ENCODE data around the gene ZFYVE27.

Gene ZFYVE27

DNA sequence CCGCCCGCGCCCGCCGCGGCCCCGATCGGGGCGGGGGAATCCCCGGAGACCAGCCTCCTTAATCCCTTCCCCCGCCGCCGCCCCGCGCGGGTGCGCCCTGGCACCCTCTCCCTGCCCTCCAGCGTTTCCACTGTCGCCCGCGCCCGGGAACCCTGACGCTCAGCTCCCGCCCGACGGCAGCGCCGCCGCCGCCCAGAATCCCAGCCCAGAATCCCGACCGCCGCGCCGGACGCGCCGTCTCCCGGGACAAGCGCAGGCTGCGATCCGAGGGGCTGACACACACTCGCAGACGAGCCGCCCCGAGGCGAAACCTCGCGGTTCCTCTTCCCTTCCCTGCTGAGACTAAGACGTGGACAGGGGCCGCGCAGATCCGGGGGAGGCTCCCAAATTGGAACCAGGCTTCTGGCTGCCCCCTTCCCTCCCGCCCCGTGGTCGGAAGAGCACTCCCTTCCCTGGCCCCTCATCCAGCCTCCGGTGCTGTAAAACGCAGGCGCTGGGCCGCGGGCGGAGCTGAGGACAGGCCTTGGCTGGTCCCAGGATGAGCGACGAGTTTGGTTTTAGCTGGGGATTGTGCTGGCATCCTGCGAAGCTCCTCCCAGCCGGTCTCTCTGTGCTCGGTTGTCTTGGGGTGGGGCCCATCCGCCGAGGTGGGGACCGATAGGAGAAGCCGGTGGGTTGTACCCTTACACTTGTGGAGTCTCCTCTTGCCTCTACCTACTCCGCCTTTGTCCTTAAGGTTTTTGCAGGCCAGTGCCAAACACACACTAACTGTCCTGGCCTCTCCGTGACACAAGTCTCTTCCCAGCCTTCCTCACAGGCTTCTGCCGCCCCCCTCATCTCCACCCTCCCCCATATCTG is 22.3 kb upstream of the ZFYVE27 start:
- DNase-seq (ENCODE audit: low read depth in 1 of 2, low spot score in 1 of 2): no peak

DNA sequence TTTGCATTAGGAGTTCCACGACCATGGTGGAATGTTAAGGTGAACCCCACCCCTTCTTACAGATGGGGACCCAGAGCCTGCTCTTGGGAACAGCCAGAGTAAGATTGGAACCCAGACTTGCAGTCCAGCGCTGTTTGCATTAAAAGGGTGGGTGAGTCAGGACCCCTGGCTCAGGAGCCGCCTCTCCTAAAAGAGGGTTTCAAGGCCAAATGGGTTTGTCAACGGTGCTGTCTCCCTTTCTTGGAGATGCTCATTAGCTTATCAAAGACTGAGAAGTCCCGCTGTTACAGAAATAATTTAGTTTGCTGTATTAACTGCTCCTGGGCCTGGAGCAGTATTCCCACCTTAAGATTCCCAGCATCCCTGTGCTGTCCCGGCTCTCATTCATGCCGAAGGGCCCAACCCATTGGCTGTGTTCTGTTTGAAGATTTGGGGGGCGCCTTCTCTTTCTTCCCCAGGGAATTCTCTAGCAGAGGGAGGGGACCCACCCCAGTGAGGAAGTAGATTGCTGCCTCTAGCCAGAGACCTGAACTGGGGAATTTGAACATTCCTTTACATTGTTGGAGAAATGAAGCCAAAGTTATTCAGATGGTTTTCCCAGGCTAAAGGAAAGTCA is 21.6 kb upstream of the ZFYVE27 start:
- DNase-seq (ENCODE audit: low read depth in 1 of 2, low spot score in 1 of 2): no peak

DNA sequence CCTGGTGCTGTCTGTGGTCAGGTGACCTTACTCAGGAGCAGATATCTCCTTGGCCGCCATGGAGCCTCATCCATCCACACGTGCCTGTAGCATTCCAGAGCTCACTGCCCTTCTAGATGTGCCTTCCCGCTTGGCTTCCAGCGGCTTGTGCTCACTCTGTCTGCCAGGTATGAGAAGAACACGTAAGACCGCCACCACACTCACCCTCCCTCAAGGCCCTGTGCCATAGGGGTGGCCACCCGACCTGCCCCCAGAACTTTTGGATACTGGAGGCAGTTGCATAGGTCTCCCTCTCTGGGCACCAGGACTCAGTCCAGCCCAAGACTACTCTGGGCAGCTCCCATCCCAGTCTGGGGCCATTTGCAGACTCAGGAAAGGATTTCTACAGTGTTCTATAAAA is 19.3 kb upstream of the ZFYVE27 start:
- DNase-seq (ENCODE audit: low read depth in 1 of 2, low spot score in 1 of 2): no peak

DNA sequence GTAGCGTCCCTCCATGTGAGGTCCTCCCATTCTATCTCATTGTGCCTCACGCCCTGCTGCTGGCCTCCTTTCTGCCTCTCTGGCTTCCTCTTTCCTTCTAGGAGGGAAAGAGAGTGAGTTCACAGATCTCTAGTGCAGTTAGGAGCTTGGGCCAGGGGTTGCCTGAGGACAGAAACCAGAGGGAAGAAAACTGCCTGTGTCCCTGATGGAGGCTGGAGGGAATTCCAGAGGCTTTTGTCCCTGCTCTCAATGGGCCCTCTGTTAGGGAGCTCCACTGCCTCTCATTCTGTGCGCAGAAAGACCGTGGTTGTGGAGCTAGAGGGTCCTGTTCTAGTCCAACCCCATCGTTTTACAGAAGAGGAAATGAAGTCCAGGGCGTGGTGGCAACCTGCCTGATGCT is 18.8 kb upstream of the ZFYVE27 start:
- DNase-seq (ENCODE audit: low read depth in 1 of 2, low spot score in 1 of 2): no peak

DNA sequence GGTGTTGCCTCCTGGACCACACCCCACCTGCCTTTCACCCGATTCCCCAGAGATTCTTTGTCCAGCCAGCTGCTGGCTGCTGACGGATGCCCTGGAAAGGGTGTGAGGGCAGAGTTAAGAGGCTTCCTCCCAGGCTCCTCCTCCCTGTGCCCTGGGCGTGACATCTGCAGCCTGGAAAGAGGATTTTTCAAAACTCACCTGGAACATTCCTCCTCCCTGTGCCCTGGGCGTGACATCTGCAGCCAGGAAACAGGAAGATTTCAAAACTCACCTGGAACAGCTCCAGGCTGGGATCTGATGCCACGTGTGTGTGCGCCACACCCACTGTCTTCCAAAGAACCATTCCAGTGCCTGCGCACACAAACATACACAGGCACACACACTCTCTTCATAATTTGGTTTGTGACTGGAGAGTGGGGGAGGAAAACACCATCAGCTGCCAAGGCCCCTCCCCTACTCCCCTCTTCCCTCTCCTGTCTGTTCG is 18.2 kb upstream of the ZFYVE27 start:
- no peak for DNase-seq (ENCODE audit: low read depth in 1 of 2, low spot score in 1 of 2)

DNA sequence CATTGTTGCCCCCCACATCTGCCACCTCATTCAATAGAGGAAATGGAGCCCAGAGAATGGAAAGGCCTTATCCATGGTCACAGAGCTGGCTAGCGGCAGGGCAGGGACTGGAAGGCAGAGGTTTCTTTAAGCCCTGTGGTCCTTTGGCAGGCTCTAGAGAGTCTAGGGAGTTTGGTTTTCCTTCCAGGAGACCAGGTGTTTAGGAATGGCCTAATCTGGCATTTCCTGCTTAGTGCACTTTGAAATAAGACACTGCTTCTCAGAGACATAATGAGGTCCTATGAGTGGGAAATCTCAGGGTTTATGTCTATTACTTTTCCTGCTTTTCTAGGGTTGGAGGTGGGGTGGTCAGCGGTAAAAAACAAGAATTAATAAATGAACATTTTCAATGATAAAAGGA is 17.3 kb upstream of the ZFYVE27 start:
- no peak for DNase-seq (ENCODE audit: low read depth in 1 of 2, low spot score in 1 of 2)

DNA sequence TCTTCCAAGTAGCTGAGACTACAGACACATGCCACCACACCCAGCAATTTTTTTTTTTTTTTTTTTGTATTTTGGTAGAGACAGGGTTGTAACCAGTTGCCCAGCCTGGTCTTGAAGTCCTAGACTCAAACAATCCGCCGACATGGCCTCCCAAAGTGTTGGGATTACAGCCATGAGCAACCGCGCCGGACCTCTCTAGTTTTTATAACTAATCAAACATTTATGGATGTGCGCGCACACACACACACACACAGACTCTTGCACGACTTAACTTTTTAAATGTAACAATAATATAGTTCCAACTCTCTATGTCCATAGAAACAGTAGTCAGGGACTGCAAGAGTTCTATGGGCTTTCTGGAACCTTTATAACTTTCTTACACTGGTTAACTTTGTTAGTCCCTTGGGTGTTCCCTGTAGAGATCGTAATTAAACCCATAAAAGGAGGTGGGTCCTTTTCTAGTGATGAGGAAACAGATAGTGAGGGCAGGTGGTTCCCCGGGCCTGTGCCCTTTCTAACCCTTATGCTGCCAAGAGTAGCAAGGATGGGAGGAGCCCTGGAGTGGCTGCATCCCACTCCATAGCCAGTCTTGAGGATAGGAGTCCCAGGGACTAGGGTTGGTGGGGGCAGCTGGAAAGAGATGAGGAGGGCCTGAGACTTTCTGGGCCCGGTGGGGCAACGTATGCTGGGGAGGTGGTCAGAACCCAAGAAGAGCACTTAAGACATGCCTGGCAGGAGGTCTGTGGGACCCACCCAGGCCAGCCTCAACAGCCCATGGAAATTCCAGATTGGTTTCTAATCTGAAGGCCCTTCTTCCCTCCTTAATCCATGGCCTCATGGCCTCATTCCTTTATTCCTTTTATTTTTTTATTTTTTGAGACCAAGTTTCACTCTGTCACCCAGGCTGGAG is 14.8 kb upstream of the ZFYVE27 start:
- DNase-seq (ENCODE audit: low read depth in 1 of 2, low spot score in 1 of 2): no peak

DNA sequence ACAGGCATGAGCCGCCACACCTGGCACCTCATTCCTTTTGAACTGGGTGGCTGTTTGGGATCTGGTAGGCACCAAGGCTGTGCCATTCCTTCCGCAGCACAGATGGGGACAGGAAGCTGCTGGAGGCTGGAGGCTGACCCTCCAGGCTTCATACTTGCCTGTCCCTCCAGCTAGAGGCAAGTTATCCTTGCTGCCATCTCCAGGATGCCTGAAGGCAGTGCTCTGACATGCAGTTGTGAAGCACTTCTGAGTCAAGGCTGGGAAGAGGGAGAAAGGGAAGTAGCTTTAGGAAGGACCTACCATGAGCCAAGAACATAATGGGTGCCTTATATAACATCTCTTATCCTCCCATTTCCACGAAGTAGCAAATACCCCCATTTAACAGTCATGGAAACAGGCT is 13.9 kb upstream of the ZFYVE27 start:
- no peak for DNase-seq (ENCODE audit: low read depth in 1 of 2, low spot score in 1 of 2)

DNA sequence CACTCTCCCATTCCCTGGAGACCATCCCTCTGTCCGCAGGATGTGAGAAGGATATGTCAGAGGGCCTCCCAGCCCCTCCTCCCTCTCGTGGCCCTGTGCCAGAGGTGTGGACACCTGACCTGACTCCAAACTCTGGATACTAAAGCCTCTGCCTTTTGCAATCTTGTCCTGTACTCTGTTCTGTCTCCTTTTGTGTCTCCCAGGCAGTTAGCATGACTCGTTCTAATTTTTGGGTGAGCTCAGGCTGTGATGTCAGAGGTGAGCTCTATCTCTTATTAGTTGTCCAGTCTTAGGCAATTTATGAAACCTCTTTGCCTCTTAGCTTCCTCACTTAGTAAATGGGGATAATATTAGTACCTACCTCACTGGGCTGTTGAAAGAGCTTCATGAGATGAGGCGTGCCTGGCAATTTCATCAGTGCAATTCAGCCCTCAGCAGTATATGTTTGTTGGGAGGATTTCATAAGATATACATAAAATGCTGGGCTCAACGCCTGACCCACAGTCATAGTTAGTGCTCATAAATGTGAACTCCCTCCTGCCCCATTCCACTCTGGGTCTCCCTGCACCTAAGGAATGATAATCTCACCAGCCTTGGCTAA is 12.5 kb upstream of the ZFYVE27 start:
- DNase-seq (ENCODE audit: low read depth in 1 of 2, low spot score in 1 of 2): no peak

DNA sequence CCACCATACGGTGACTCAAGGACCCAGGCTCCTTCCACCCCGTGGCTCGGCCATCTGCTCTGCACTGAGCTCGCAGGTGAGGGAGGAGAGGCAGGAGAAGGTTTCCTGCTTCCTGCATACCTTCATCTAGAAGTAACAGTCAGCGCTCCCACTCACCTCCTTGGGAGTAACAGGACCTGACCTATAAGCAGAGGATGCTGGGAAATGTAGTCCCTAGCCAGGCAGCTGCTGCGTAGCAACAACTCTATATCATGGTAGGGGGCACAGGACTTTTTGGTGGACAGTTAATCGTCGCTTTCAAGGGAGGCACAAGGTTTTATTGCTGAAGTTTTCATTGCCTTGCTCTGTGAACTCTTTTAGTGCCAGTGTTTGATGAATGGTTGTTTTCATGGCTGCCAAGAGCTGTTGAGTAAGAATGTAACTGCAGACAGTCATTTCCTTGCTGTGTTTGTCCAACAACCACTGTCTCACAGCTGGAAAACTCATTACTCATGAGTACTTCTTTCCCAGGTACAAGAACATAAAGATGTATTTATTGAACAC is 10.2 kb upstream of the ZFYVE27 start:
- DNase-seq (ENCODE audit: low read depth in 1 of 2, low spot score in 1 of 2): no peak

DNA sequence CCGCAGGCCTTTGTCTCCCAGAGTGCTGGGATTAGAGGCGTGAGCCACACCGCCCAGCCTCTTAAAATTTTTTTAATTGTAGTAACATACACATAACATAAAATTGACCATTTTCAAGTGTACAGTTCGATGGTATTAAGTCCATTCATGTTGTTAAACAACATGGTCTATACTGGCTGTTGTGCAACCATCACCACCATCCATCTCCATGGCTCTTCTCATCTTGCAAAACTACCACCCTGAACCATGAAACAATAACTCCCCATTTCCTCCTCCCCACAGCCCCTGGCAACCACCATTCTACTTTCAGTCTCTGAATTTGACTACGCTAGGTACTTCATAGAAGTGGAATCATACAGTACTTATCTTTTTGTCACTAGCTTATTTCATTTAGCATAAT is 7.9 kb upstream of the ZFYVE27 start:
- DNase-seq (ENCODE audit: low read depth in 1 of 2, low spot score in 1 of 2): no peak

DNA sequence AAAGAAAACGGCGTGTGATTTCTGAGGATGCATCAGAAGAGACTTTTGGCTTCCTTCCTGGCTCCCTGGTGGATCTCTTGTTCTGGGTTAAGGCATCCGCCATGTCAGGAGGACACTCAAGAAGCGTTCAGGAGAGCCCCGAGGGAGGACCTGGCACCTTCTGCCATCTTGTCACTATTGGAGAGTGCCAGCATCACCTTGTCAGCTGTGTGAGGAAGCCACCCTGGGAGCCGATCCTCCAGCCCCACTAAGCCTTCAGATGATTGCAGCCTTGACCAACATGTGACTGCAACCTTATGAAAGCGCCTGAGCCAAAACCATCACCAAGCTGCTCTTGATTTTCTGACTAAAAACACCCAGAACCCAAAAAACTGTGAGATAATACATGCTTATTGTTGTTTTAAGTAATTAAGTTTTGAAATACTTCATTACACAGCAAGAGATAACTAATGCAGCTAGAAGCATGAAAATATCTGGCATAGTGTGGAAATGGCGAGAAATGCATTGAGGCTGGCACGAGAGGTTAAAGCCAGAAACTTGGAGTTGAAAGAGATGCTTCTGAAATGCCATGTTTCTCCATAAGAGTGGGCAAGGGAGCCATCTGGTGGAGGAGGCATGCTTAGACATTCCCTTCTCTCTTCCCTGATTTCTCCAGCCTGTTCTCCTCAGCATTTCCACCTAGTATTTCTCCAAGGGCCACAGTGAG is 5.4 kb upstream of the ZFYVE27 start:
- peak; percentile 10 to 13 for DNase-seq (ENCODE audit: low read depth in 1 of 2, low spot score in 1 of 2)

DNA sequence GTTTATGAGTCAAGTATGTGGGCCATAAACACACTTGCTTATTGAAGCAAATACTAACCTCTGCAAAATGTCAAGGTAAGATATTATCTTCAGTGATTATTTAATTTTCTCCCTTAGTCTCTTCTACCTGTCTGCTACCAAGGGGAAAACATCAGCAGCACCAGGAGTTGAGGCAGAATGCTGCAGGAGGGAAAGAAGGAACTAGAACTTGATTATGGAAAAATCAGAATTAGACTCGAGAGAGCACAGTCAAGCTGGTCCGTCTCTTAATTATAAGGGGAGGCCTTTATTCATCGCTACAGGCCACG is 4.9 kb upstream of the ZFYVE27 start:
- DNase-seq (ENCODE audit: low read depth in 1 of 2, low spot score in 1 of 2): no peak

DNA sequence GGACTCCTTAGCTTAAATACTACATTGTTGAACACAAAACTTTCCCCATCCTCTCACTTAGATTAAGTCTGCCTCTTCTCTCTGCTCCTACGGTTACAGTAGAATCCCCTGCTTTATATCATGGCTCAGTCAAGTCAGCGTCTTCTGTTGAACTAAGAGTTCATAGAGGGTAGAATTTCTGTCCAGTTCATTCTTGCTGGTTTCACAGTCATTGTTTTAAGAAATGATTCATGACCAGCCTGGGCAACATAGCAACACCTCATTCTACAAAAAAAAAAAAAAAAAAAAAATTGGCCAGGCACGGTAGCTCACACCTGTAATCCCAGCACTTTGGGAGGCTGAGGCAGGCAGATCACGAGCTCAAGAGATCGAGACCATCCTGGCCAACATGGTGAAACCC is 3.7 kb upstream of the ZFYVE27 start:
- DNase-seq (ENCODE audit: low read depth in 1 of 2, low spot score in 1 of 2): no peak

DNA sequence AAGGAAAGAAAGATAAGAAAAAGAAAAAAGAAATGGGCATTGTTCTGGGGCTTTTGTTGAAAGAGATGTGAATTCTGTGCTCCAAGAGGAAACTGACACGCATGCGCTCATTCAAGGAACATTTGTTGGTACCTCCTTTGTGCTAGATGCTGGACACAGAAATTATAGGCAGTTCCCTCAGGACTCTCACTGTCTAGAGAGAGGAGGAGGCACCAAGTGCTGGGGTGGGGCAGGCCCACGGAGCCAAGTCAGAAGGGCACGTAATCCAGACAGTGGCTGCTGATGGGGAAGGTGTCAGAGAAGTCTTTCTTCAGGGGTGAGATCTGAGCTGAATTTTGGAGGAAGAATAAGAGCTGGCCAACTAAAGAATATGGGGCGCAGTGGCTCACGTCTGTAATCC is 2.9 kb upstream of the ZFYVE27 start:
- DNase-seq (ENCODE audit: low read depth in 1 of 2, low spot score in 1 of 2): no peak

DNA sequence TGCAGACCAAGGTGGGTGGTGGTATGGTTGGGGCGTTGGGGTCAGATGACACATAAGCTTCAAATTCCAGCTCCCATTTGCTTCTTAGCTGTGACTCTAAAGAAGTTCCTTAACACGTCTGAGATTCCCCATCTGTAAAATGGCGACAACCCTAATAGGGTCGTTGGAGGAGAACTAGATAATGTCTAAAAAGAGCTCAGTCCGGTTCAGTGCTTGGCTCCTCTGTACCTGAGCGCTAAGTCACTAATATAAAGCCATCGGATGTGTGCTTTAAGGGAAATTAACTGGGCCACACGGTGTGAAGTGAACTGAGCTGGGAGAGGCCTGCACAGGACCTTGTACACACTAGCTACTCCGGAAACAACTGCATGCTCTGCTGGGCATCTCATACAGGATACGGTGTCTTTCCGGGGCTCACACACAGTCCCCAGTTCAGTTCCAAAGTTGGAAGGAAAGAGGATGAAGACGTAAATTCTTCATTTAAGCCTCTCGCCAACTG is 476 bp upstream of the ZFYVE27 start:
- no peak for DNase-seq (ENCODE audit: low read depth in 1 of 2, low spot score in 1 of 2)

DNA sequence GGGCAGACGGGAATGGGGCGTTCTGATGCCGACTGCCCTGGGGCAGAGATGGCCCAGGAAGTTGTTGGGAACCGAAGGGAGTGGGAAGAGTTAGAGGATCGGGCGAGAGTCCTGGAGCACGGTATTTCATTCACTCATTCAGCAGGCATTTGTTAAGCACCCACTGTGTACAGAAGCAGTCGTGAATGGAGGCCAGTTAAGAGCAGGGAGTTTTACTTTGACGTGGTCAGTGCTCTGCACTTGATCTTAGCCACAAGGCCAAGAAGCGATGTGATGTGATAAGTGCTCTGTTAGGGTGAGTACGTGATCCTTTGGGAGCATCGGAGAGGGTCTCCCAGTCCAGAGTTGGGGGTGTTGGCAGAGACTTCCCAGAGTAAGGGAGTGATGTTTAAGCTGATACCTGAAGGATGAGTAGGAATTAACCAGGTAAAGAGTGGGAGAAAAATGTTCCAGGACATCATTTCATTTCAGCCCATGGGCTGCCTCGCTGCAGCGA is 890 bp downstream of the ZFYVE27 start:
- no peak for DNase-seq (ENCODE audit: low read depth in 1 of 2, low spot score in 1 of 2)

DNA sequence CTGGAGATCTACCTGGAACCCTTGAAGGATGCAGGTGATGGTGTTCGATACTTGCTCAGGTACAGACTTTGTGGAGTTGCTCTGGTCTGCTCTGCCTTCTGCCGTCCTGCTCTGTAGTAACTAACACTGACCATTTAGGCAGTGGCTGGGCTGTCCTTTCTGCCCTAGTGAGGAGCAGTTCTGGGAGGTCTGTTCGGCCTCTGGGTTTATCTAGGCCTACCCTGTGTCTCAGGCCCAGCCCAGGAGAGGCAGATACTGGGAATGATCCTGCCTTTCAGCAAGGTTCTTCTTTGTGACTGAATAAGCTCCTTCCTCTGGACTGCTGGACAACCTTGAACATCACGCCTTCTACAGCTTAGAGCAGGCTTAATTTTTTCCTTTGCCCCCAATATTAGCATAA is 1.7 kb downstream of the ZFYVE27 start:
- DNase-seq (ENCODE audit: low read depth in 1 of 2, low spot score in 1 of 2): no peak

DNA sequence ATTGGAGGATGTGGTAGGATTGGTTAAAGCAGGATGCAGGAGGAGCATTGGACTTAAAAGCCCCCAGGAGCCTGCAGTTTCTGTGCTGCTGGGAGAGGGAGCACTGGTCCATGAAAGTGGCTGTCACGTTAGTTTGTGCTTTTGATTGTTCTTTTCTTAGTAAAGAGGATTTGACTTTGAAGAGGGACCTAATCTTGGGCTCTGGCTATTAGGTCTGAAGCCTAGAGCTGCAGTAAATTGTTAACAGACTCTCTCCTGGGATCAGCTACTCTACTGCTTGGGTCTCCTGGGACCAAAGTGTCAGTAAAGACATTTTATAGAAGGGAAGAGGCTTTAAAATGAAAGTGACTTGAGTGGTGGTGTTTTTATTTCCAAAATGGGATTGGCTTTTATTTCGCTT is 3.7 kb downstream of the ZFYVE27 start:
- no peak for DNase-seq (ENCODE audit: low read depth in 1 of 2, low spot score in 1 of 2)

Measured in stimulated activated CD4-positive, alpha-beta T cell treated with anti-CD3 and anti-CD28 coated beads, Interleukin-15, amount 100 ng/mL, for 1 hour (primary cell).